ENCODE measurements around the gene RDX. TPM values are rescaled to one million over a fixed set of nuclear protein-coding genes. Genes with fewer than 3 reads are reported as not detected.
A peak's percentile ranks its signal among the peaks of the same experiment; 100 is the strongest.

The RDX gene
- total and polyA plus RNA-seq, 7 experiments from 2014 or later = 6.9 to 63.6 (median 15.9) TPM

GRCh38 chr11:110182886-110183285, 113.5 kb downstream of the RDX start:
- H3K9me3 ChIP-seq (ENCODE audit: control insufficient read depth in 2 of 3, low read length in 3 of 3) = no peaks in the 10 kb centered on the region
- no peak overlapping the region for H3K4me3 ChIP-seq (ENCODE audit: low read length)
- no peak for ATAC-seq
- H3K36me3 ChIP-seq (ENCODE audit: control insufficient read depth in 2 of 3, insufficient read depth in 3 of 3, low read length in 3 of 3) = no peaks in the 10 kb centered on the region
- no peaks in the 10 kb centered on the region for H3K27me3 ChIP-seq (ENCODE audit: control insufficient read depth in 2 of 2, insufficient read depth in 2 of 2, low read length in 2 of 2)
- DNase-seq = no peak
- no peaks in the 10 kb centered on the region for H3K4me1 Mint-ChIP-seq
- no peak overlapping the region for H3K27ac Mint-ChIP-seq
- intact Hi-C loops (cut with micrococcal nuclease) = no loop called here
- no peak overlapping the region for H3K27ac ChIP-seq (ENCODE audit: low read depth, low read length)
- H3K27me3 Mint-ChIP-seq = peaks cover 0 to 16% (median 2%) of the 10 kb centered on the region in 5 donors
- ChIA-PET POLR2A (no interaction called here), CTCF (no interaction called here)
- no peaks in the 10 kb centered on the region for H3K36me3 Mint-ChIP-seq
- no peak overlapping the region for H3K4me3 Mint-ChIP-seq
- no peaks in the 10 kb centered on the region for H3K9me3 Mint-ChIP-seq
- no peaks in the 10 kb centered on the region for H3K4me1 ChIP-seq (ENCODE audit: control insufficient read depth in 2 of 2, insufficient read depth in 2 of 2, low read length in 2 of 2)

- H3K4me3 Mint-ChIP-seq = no peak overlapping the region
- H3K9me3 Mint-ChIP-seq = no peaks in the 10 kb centered on the region
- H3K4me1 Mint-ChIP-seq = peaks cover 0 to 3% (median 3%) of the 10 kb centered on the region in 7 donors
- H3K4me1 ChIP-seq (ENCODE audit: control insufficient read depth in 2 of 2, insufficient read depth in 2 of 2, low read length in 2 of 2) = no peaks in the 10 kb centered on the region
- no peaks in the 10 kb centered on the region for H3K27me3 ChIP-seq (ENCODE audit: control insufficient read depth in 2 of 2, insufficient read depth in 2 of 2, low read length in 2 of 2)
- H3K27me3 Mint-ChIP-seq = peaks cover 0 to 5% (median 2%) of the 10 kb centered on the region in 5 donors
- H3K36me3 ChIP-seq (ENCODE audit: control insufficient read depth in 2 of 3, insufficient read depth in 3 of 3, low read length in 3 of 3) = no peaks in the 10 kb centered on the region
- no peak overlapping the region for H3K27ac ChIP-seq (ENCODE audit: low read depth, low read length)
- DNase-seq (no peak), ATAC-seq (no peak)
- H3K9me3 ChIP-seq (ENCODE audit: control insufficient read depth in 2 of 3, low read length in 3 of 3) = no peaks in the 10 kb centered on the region
- ChIA-PET CTCF (interaction anchor here (0.7 kb wide), 1 partner anchor 253 kb away, joined by 3 read pairs; no protein-coding TSS in a partner anchor), POLR2A (no interaction called here)
- H3K36me3 Mint-ChIP-seq = no peaks in the 10 kb centered on the region
- intact Hi-C loops (cut with micrococcal nuclease) = no loop called here
- H3K4me3 ChIP-seq (ENCODE audit: low read length) = no peak overlapping the region
- no peak overlapping the region for H3K27ac Mint-ChIP-seq
Measured at GRCh38 chr11:110179064-110179463, 117.3 kb downstream of the RDX start.

GRCh38 chr11:110177086-110177456, 119.3 kb downstream of the RDX start:
- H3K27ac ChIP-seq (ENCODE audit: low read depth, low read length) = no peak overlapping the region
- no peaks in the 10 kb centered on the region for H3K4me1 ChIP-seq (ENCODE audit: control insufficient read depth in 2 of 2, insufficient read depth in 2 of 2, low read length in 2 of 2)
- ChIA-PET CTCF (no interaction called here), POLR2A (no interaction called here)
- H3K36me3 ChIP-seq (ENCODE audit: control insufficient read depth in 2 of 3, insufficient read depth in 3 of 3, low read length in 3 of 3) = no peaks in the 10 kb centered on the region
- Mint-ChIP-seq H3K36me3 (no peaks in the 10 kb centered on the region), H3K27ac (no peak overlapping the region), H3K9me3 (no peaks in the 10 kb centered on the region), H3K27me3 (peaks cover 6 to 19% (median 6%) of the 10 kb centered on the region in 5 donors), H3K4me3 (no peak overlapping the region), H3K4me1 (peaks cover 0 to 8% (median 7%) of the 10 kb centered on the region in 7 donors)
- no peaks in the 10 kb centered on the region for H3K27me3 ChIP-seq (ENCODE audit: control insufficient read depth in 2 of 2, insufficient read depth in 2 of 2, low read length in 2 of 2)
- no peaks in the 10 kb centered on the region for H3K9me3 ChIP-seq (ENCODE audit: control insufficient read depth in 2 of 3, low read length in 3 of 3)
- no peak overlapping the region for H3K4me3 ChIP-seq (ENCODE audit: low read length)
- no peak for ATAC-seq
- intact Hi-C loops (cut with micrococcal nuclease) = no loop called here
- DNase-seq = no peak

GRCh38 chr11:110176366-110177085, 119.9 kb downstream of the RDX start:
- Mint-ChIP-seq H3K4me3 (no peak overlapping the region), H3K36me3 (no peaks in the 10 kb centered on the region), H3K9me3 (no peaks in the 10 kb centered on the region), H3K4me1 (peaks cover 0 to 8% (median 7%) of the 10 kb centered on the region in 7 donors), H3K27ac (peak overlapping the region in 1 of 9 donors; percentile 62), H3K27me3 (peaks cover 6 to 22% (median 10%) of the 10 kb centered on the region in 5 donors)
- no peaks in the 10 kb centered on the region for H3K27me3 ChIP-seq (ENCODE audit: control insufficient read depth in 2 of 2, insufficient read depth in 2 of 2, low read length in 2 of 2)
- H3K4me1 ChIP-seq (ENCODE audit: control insufficient read depth in 2 of 2, insufficient read depth in 2 of 2, low read length in 2 of 2) = no peaks in the 10 kb centered on the region
- ChIA-PET POLR2A (no interaction called here), CTCF (no interaction called here)
- H3K4me3 ChIP-seq (ENCODE audit: low read length) = no peak overlapping the region
- no peaks in the 10 kb centered on the region for H3K9me3 ChIP-seq (ENCODE audit: control insufficient read depth in 2 of 3, low read length in 3 of 3)
- intact Hi-C loops (cut with micrococcal nuclease) = no loop called here
- no peak overlapping the region for H3K27ac ChIP-seq (ENCODE audit: low read depth, low read length)
- DNase-seq (no peak), ATAC-seq (no peak)
- H3K36me3 ChIP-seq (ENCODE audit: control insufficient read depth in 2 of 3, insufficient read depth in 3 of 3, low read length in 3 of 3) = no peaks in the 10 kb centered on the region

GRCh38 chr11:110174645-110175310, 121.6 kb downstream of the RDX start:
- Histone ChIP-seq H3K27ac (ENCODE audit: low read depth, low read length) (no peak overlapping the region), H3K4me1 (ENCODE audit: control insufficient read depth in 2 of 2, insufficient read depth in 2 of 2, low read length in 2 of 2) (no peaks in the 10 kb centered on the region), H3K36me3 (ENCODE audit: control insufficient read depth in 2 of 3, insufficient read depth in 3 of 3, low read length in 3 of 3) (no peaks in the 10 kb centered on the region), H3K9me3 (ENCODE audit: control insufficient read depth in 2 of 3, low read length in 3 of 3) (no peaks in the 10 kb centered on the region), H3K4me3 (ENCODE audit: low read length) (no peak overlapping the region), H3K27me3 (ENCODE audit: control insufficient read depth in 2 of 2, insufficient read depth in 2 of 2, low read length in 2 of 2) (no peaks in the 10 kb centered on the region)
- Mint-ChIP-seq H3K36me3 (no peaks in the 10 kb centered on the region), H3K9me3 (no peaks in the 10 kb centered on the region), H3K4me3 (no peak overlapping the region), H3K4me1 (peaks cover 0 to 8% (median 7%) of the 10 kb centered on the region in 7 donors), H3K27me3 (peaks cover 6 to 31% (median 12%) of the 10 kb centered on the region in 5 donors), H3K27ac (no peak overlapping the region)
- intact Hi-C loops (cut with micrococcal nuclease) = loop anchor here (1.0 to 5.0 kb wide), 3 partner anchors 227 to 1056 kb away; no protein-coding TSS in a partner anchor
- ATAC-seq (no peak), DNase-seq (no peak)
- ChIA-PET POLR2A (no interaction called here), CTCF (interaction anchor here (0.6 to 0.7 kb wide), 2 partner anchors 16 to 1272 kb away, joined by 3 read pairs; no protein-coding TSS in a partner anchor)

- peaks cover 6 to 34% (median 15%) of the 10 kb centered on the region in 5 donors for H3K27me3 Mint-ChIP-seq
- intact Hi-C loops (cut with micrococcal nuclease) = loop anchor here (1.0 to 5.0 kb wide), 3 partner anchors 227 to 1056 kb away; no protein-coding TSS in a partner anchor
- Histone ChIP-seq H3K27ac (ENCODE audit: low read depth, low read length) (no peak overlapping the region), H3K4me1 (ENCODE audit: control insufficient read depth in 2 of 2, insufficient read depth in 2 of 2, low read length in 2 of 2) (no peaks in the 10 kb centered on the region), H3K4me3 (ENCODE audit: low read length) (peak overlapping the region; percentile 17), H3K27me3 (ENCODE audit: control insufficient read depth in 2 of 2, insufficient read depth in 2 of 2, low read length in 2 of 2) (no peaks in the 10 kb centered on the region), H3K9me3 (ENCODE audit: control insufficient read depth in 2 of 3, low read length in 3 of 3) (no peaks in the 10 kb centered on the region), H3K36me3 (ENCODE audit: control insufficient read depth in 2 of 3, insufficient read depth in 3 of 3, low read length in 3 of 3) (no peaks in the 10 kb centered on the region)
- ATAC-seq = peak; percentile 87
- H3K27ac Mint-ChIP-seq = no peak overlapping the region
- no peaks in the 10 kb centered on the region for H3K9me3 Mint-ChIP-seq
- DNase-seq = peak in 8 of 9 donors; percentile 22 to 65 (median 44)
- CTCF ChIA-PET = interaction anchor here (0.6 kb wide), 1 partner anchor 1273 kb away, joined by 3 read pairs; no protein-coding TSS in a partner anchor
- peak overlapping the region; percentile 40 to 80 (median 62) for H3K4me3 Mint-ChIP-seq
- no peaks in the 10 kb centered on the region for H3K36me3 Mint-ChIP-seq
- POLR2A ChIA-PET = no interaction called here
- peaks cover 0 to 8% (median 7%) of the 10 kb centered on the region in 7 donors for H3K4me1 Mint-ChIP-seq
Measured at GRCh38 chr11:110173811-110174644, 122.4 kb downstream of the RDX start.

Measured in naive thymus-derived CD4-positive, alpha-beta T cell (primary cell).